HepG2 (cell line): ENCODE data around the gene RHBDL3. TPM values are rescaled to one million over a fixed set of nuclear protein-coding genes. Genes with fewer than 3 reads are reported as not detected.
A peak's percentile ranks its signal among the peaks of the same experiment; 100 is the strongest.

Source experiments
- ATAC-seq: fragments of 200-7000 bp; cut with Tn5 transposase; 3 replicates; pipeline ENCODE4 v1.9.1; 2020; ENCODE audit warnings: mild to moderate bottlenecking, moderate library complexity
- BruUV-seq: library from RNA; stranded (reverse); fragments of 400-500 nt; replicated peaks from 2 replicates; lab custom pipeline; 2021; lab: Mats Ljungman, UMichigan
- CTCF ChIA-PET: fragments of 300-600 bp; formaldehyde crosslinking; extraction: SDS; loops from one replicate; lab custom pipeline; 2021; ENCODE audit warnings: low total read pairs, inconsistent platforms, low intra/inter-chr PET ratio; lab: Yijun Ruan, JAX
- POLR2A ChIA-PET: fragments of 350-600 bp; sonication (Branson Sonifier 250); formaldehyde crosslinking; loops from one replicate; lab custom pipeline; 2020; ENCODE audit warnings: antibody characterized with exemption, inconsistent platforms; lab: Yijun Ruan, JAX
- DNase-seq: peaks from one replicate; pipeline ENCODE4 v3.0.0-alpha.2; 2015; ENCODE audit warnings: low spot score
- FAIRE-seq: peaks from 3 replicates; lab custom pipeline; 2011; peaks lifted over from hg19 to GRCh38; lab: Jason Lieb, UNC
- H2AFZ ChIP-seq: one replicate; pipeline ENCODE4 v1.6.1; 2011; ENCODE audit warnings: low read length, inconsistent platforms
- H3K27ac ChIP-seq: fragments of 300-600 bp; 3 replicates; pipeline ENCODE4 v1.8.0; 2011; ENCODE audit warnings: mixed run types, mild to moderate bottlenecking, mixed read lengths, low read length, inconsistent platforms; ENCODE audit not compliant: insufficient read depth; ENCODE audit errors: extremely low read length
- H3K27me3 ChIP-seq, 2 experiments: fragments of 200-600 bp in 1 of 2; 2 replicates in 1 of 2; 3 replicates in 1 of 2; pipeline versions ENCODE4 v1.6.0 to v1.8.0; 2011; ENCODE audit warnings: low read length in 2 of 2, mild to moderate bottlenecking in 2 of 2, moderate library complexity in 2 of 2, inconsistent platforms in 1 of 2; ENCODE audit not compliant: insufficient read depth in 2 of 2, control insufficient read depth in 1 of 2
- H3K36me3 ChIP-seq, 2 experiments: fragments of 200-600 bp in 1 of 2; replicated peaks in 1 of 2; 2 replicates in 1 of 2; 3 replicates in 1 of 2; pipeline versions ENCODE4 v1.5.1 to v1.8.0; 2011; ENCODE audit warnings: low read length in 2 of 2, inconsistent platforms in 1 of 2; ENCODE audit not compliant: insufficient read depth in 2 of 2, control insufficient read depth in 1 of 2
- H3K4me1 ChIP-seq: 2 replicates; pipeline ENCODE4 v1.5.1; 2012; ENCODE audit warnings: low read length, inconsistent platforms; ENCODE audit not compliant: insufficient read depth
- H3K4me2 ChIP-seq: 2 replicates; pipeline ENCODE4 v1.6.0; 2011; ENCODE audit warnings: low read depth, low read length, inconsistent platforms
- H3K4me3 ChIP-seq, 3 experiments: fragments of 200-600 bp in 1 of 3; sonication (generic), shearing (Covaris generic) in 1 of 3; replicated peaks in 1 of 3; 2 replicates each; pipeline ENCODE4 v1.5.1; 2011 to 2016; ENCODE audit warnings: low read length in 3 of 3, inconsistent platforms in 2 of 3, low read depth in 2 of 3, mild to moderate bottlenecking in 2 of 3, control low read depth in 1 of 3, mixed read lengths in 1 of 3; ENCODE audit not compliant: insufficient read depth in 1 of 3
- H3K79me2 ChIP-seq: one replicate; pipeline ENCODE4 v1.6.1; 2011; ENCODE audit warnings: low read length, inconsistent platforms; ENCODE audit not compliant: insufficient read depth
- H3K9ac ChIP-seq: 2 replicates; pipeline ENCODE4 v1.6.0; 2011; ENCODE audit warnings: mild to moderate bottlenecking, low read depth, low read length, inconsistent platforms; ENCODE audit not compliant: insufficient read depth
- H3K9me3 ChIP-seq: 2 replicates; pipeline ENCODE4 v1.5.1; 2012; ENCODE audit warnings: mild to moderate bottlenecking, low read length
- H4K20me1 ChIP-seq: 2 replicates; pipeline ENCODE4 v1.6.0; 2011; ENCODE audit warnings: inconsistent platforms, mild to moderate bottlenecking, low read length, moderate library complexity; ENCODE audit not compliant: insufficient read depth
- LCORL ChIP-seq, 2 experiments: fragments of 450-650 bp in 1 of 2; sonication (generic) in 1 of 2; formaldehyde crosslinking in 1 of 2; IDR thresholded peaks; 2 replicates each; pipeline versions ENCODE4 v1.5.0 to v1.6.1; 2017 to 2020; ENCODE audit warnings: antibody characterized with exemption in 1 of 2, missing genetic modification reagents in 1 of 2
- MIER2 ChIP-seq: IDR thresholded peaks from 2 replicates; pipeline ENCODE4 v1.6.1; 2016; ENCODE audit warnings: missing biosample characterization, missing genetic modification reagents
- MTA1 ChIP-seq: sonication (generic); formaldehyde crosslinking; IDR thresholded peaks from 2 replicates; pipeline ENCODE4 v1.4.0; 2020; ENCODE audit warnings: missing genetic modification reagents, mild to moderate bottlenecking, borderline replicate concordance
- NR1H2 ChIP-seq: sonication (generic); formaldehyde crosslinking; IDR thresholded peaks from 2 replicates; pipeline ENCODE4 v1.8.1; 2022; ENCODE audit warnings: low read depth, missing genetic modification reagents, borderline replicate concordance
- PRMT3 ChIP-seq: sonication (generic); formaldehyde crosslinking; IDR thresholded peaks from 2 replicates; pipeline ENCODE4 v1.8.1; 2022; ENCODE audit warnings: low read depth, mild to moderate bottlenecking, moderate library complexity, missing genetic modification reagents, borderline replicate concordance
- RNF2 ChIP-seq: fragments of 450-650 bp; conservative IDR thresholded peaks from 2 replicates; pipeline ENCODE4 v1.6.1; 2016; ENCODE audit warnings: low read depth
- SETDB1 ChIP-seq: sonication (generic); formaldehyde crosslinking; IDR thresholded peaks from 2 replicates; pipeline ENCODE4 v1.5.1; 2020; ENCODE audit warnings: missing genetic modification reagents, mild to moderate bottlenecking, borderline replicate concordance
- SMAD1 ChIP-seq: sonication (generic); formaldehyde crosslinking; IDR thresholded peaks from 2 replicates; pipeline ENCODE4 v1.4.0; 2020; ENCODE audit warnings: missing genetic modification reagents, low read depth, mild to moderate bottlenecking, borderline replicate concordance
- TEAD2 ChIP-seq: sonication (generic); formaldehyde crosslinking; IDR thresholded peaks from 2 replicates; pipeline ENCODE4 v1.9.0; 2021; ENCODE audit warnings: missing genetic modification reagents
- TOE1 ChIP-seq: sonication (generic); formaldehyde crosslinking; IDR thresholded peaks from 2 replicates; pipeline ENCODE4 v1.4.0; 2020; ENCODE audit warnings: mild to moderate bottlenecking, missing genetic modification reagents
- XBP1 ChIP-seq: sonication (generic); formaldehyde crosslinking; IDR thresholded peaks from 2 replicates; pipeline ENCODE4 v1.5.0; 2020; ENCODE audit warnings: missing genetic modification reagents
- ZNF841 ChIP-seq: sonication (generic); formaldehyde crosslinking; IDR thresholded peaks from 2 replicates; pipeline ENCODE4 v1.8.1; 2023; ENCODE audit warnings: missing genetic modification reagents, borderline replicate concordance
- WGBS: methylation state at CpG from one replicate; pipeline ENCODE4 v1.1.6; 2017; ENCODE audit warnings: low lambda C conversion rate; 5-methylcytosine and 5-hydroxymethylcytosine counted together
- in situ Hi-C: cut with HindIII; loops from 2 replicates; pipeline ENCODE4 v1.10.0; 2017; ENCODE audit warnings: low pct_unique_long_range_greater_than_20kb; ENCODE audit not compliant: extremely low pct_ligation_motif_present
- intact Hi-C: fragments of 100-400 bp; cut with micrococcal nuclease; formaldehyde crosslinking; loops from one replicate; pipeline ENCODE4 v1.10.0; 2022; ENCODE audit not compliant: unreplicated experiment
- polyA plus RNA-seq, 8 experiments: library from polyadenylated mRNA; depleted of rRNA in 3 of 8; stranded (reverse) in 7 of 8; unstranded in 1 of 8; fragments of >200 nt; fragmentation: Illumina TruSeq in 4 of 8; extraction: Trizol in 4 of 8; gene quantifications; 2 replicates each; pipeline versions ENCODE4 v1.2.1 to v1.2.3, GENCODE V29; 2011 to 2016; ENCODE audit warnings: low read depth in 4 of 8, missing spikeins in 1 of 8, mixed read lengths in 1 of 8; ENCODE audit not compliant: insufficient read depth in 1 of 8
- total RNA-seq, 5 experiments: library from RNA; depleted of rRNA; stranded (reverse); fragments of >200 nt; fragmentation: Illumina TruSeq; extraction: Trizol; gene quantifications; 2 replicates each; pipeline ENCODE4 v1.2.3, GENCODE V29; 2016; ENCODE audit warnings: low read depth in 1 of 5
- TF ChIP-seq, protein P1 (sequence below), 2 experiments: IDR thresholded peaks; 2 replicates each; pipeline ENCODE4 v1.6.1; 2011 to 2012; ENCODE audit warnings: low read length in 2 of 2, borderline replicate concordance in 1 of 2, low read depth in 1 of 2, mild to moderate bottlenecking in 1 of 2, moderate library complexity in 1 of 2
- TF ChIP-seq, protein P2 (sequence below): sonication (generic); formaldehyde crosslinking; IDR thresholded peaks from 2 replicates; pipeline ENCODE4 v1.4.0; 2020; ENCODE audit warnings: missing genetic modification reagents

Gene RHBDL3
- total and polyA plus RNA-seq, 2 of the 13 experiments (the other 11 are each of a cell fraction or from before 2014, with no cell fraction given): 0.09 TPM; not detected in 1

DNA sequence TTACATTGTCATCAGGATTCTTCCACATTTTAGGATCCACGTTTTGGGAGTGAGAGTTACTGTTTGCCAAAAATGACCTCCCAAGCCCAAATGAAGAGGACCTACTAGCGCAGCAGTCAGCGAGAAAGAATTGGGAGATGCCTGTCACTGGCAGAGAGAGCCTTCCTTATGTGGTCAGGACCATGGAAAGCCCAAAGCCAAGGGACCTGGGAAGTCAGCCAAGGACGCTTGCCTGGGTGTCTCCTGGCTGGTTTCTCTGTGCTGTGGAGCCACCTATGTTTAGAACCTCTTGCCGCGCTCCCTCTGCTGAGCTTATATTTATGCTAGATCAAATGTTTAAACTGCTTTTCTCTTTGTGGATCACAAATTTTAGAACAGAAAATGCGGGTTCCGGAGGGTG, 24.9 kb upstream of the RHBDL3 start:
- ATAC-seq (no peak), FAIRE-seq (no peak), DNase-seq (no peak)
- no peaks in the 10 kb centered on the region for H3K79me2 ChIP-seq
- TF ChIP-seq PRMT3 (CRISPR knock-in tag): no peak
- TF ChIP-seq, protein P1, sequence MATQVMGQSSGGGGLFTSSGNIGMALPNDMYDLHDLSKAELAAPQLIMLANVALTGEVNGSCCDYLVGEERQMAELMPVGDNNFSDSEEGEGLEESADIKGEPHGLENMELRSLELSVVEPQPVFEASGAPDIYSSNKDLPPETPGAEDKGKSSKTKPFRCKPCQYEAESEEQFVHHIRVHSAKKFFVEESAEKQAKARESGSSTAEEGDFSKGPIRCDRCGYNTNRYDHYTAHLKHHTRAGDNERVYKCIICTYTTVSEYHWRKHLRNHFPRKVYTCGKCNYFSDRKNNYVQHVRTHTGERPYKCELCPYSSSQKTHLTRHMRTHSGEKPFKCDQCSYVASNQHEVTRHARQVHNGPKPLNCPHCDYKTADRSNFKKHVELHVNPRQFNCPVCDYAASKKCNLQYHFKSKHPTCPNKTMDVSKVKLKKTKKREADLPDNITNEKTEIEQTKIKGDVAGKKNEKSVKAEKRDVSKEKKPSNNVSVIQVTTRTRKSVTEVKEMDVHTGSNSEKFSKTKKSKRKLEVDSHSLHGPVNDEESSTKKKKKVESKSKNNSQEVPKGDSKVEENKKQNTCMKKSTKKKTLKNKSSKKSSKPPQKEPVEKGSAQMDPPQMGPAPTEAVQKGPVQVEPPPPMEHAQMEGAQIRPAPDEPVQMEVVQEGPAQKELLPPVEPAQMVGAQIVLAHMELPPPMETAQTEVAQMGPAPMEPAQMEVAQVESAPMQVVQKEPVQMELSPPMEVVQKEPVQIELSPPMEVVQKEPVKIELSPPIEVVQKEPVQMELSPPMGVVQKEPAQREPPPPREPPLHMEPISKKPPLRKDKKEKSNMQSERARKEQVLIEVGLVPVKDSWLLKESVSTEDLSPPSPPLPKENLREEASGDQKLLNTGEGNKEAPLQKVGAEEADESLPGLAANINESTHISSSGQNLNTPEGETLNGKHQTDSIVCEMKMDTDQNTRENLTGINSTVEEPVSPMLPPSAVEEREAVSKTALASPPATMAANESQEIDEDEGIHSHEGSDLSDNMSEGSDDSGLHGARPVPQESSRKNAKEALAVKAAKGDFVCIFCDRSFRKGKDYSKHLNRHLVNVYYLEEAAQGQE (IDR thresholded peaks at IDR 0.05; ENCODE audit: borderline replicate concordance in 1 of 2, low read depth in 1 of 2, low read length in 2 of 2): peak; percentile 12 to 84
- TF ChIP-seq MIER2 (CRISPR knock-in tag): peak; percentile 74
- H3K4me3 ChIP-seq: no peak overlapping the region
- BruUV-seq: no TSS peak
- no peaks in the 10 kb centered on the region for H3K9me3 ChIP-seq
- H3K27me3 ChIP-seq: no peaks in the 10 kb centered on the region
- H3K36me3 ChIP-seq: no peaks in the 10 kb centered on the region
- no peak overlapping the region for H3K27ac ChIP-seq
- no peak overlapping the region for H3K9ac ChIP-seq
- in situ Hi-C loops (no loop called here), intact Hi-C loops (no loop called here)
- H3K4me1 ChIP-seq: no peaks in the 10 kb centered on the region
- 53% methylated on average over 8 of the region's 8 CpGs for WGBS
- no peak overlapping the region for H3K4me2 ChIP-seq
- ChIA-PET POLR2A (interaction anchor here (0.6 kb wide), 1 partner anchor 119 kb away, joined by 4 read pairs; no protein-coding TSS in a partner anchor), CTCF (no interaction called here)
- no peak overlapping the region for H2AFZ ChIP-seq
- H4K20me1 ChIP-seq: no peaks in the 10 kb centered on the region

DNA sequence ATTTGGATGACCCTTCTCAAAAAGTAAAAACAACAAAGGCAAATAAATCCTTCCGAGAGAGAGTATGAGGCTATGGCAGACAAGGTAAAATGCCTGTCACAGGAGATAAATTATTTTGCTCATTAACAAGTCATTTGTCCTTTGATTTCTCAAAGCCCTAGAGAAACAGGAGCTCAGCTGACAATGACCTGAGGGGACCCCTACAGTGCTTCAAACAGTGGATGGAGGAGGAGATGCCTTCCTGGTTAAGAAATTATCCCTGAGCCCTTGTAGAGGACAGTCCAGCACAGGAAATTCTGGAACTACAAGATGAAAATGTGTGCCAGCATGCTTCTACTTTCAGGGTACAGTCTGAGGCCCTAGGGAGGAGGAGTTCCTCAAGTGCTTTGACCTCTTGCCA, 24.0 kb upstream of the RHBDL3 start:
- no peaks in the 10 kb centered on the region for H4K20me1 ChIP-seq
- in situ Hi-C loops (no loop called here), intact Hi-C loops (no loop called here)
- no peak for FAIRE-seq
- ATAC-seq: no peak
- no peaks in the 10 kb centered on the region for H3K79me2 ChIP-seq
- POLR2A ChIA-PET: no interaction called here
- no peak overlapping the region for H3K4me2 ChIP-seq
- no peaks in the 10 kb centered on the region for H3K4me1 ChIP-seq
- no TSS peak for BruUV-seq
- no peak overlapping the region for H3K27ac ChIP-seq
- H3K4me3 ChIP-seq: no peak overlapping the region
- no peaks in the 10 kb centered on the region for H3K9me3 ChIP-seq
- H3K9ac ChIP-seq: no peak overlapping the region
- no peaks in the 10 kb centered on the region for H3K36me3 ChIP-seq
- CTCF ChIA-PET: no interaction called here
- H2AFZ ChIP-seq: no peak overlapping the region
- WGBS: 100% methylated on average over 1 of the region's 1 CpG
- no peaks in the 10 kb centered on the region for H3K27me3 ChIP-seq
- DNase-seq: no peak
- no peak for TF ChIP-seq SMAD1
- no peak for TF ChIP-seq ZNF841 (CRISPR knock-in tag)
- TF ChIP-seq RNF2: no peak
- no peak for TF ChIP-seq LCORL (IDR thresholded peaks at IDR 0.05)
- no peak for TF ChIP-seq LCORL (CRISPR knock-in tag; IDR thresholded peaks at IDR 0.05)
- TF ChIP-seq TOE1: no peak
- no peak for TF ChIP-seq XBP1
- no peak for TF ChIP-seq TEAD2 (CRISPR knock-in tag)
- TF ChIP-seq, protein P2, sequence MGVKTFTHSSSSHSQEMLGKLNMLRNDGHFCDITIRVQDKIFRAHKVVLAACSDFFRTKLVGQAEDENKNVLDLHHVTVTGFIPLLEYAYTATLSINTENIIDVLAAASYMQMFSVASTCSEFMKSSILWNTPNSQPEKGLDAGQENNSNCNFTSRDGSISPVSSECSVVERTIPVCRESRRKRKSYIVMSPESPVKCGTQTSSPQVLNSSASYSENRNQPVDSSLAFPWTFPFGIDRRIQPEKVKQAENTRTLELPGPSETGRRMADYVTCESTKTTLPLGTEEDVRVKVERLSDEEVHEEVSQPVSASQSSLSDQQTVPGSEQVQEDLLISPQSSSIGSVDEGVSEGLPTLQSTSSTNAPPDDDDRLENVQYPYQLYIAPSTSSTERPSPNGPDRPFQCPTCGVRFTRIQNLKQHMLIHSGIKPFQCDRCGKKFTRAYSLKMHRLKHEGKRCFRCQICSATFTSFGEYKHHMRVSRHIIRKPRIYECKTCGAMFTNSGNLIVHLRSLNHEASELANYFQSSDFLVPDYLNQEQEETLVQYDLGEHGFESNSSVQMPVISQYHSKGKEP (CRISPR knock-in tag): no peak
- no peak for TF ChIP-seq NR1H2 (CRISPR knock-in tag)
- no peak for TF ChIP-seq SETDB1 (CRISPR knock-in tag)
- TF ChIP-seq MTA1 (CRISPR knock-in tag): no peak
